Karpas-422 (cell line): ENCODE measurements around the gene ITPKB. TPM values are rescaled to one million over a fixed set of nuclear protein-coding genes. Genes with fewer than 3 reads are reported as not detected.

Experiments used
- DNase-seq: peaks from one replicate; pipeline ENCODE4 v3.0.0-alpha.2; 2015
- H2AFZ ChIP-seq: fragments of 200-600 bp; sonication (generic); 2 replicates; pipeline ENCODE4 v1.6.1; 2014; ENCODE audit warnings: antibody characterized with exemption, low read length, mixed read lengths
- H3K27ac ChIP-seq: fragments of 200-600 bp; sonication (generic); 2 replicates; pipeline ENCODE4 v1.5.1; 2014; ENCODE audit warnings: mild to moderate bottlenecking, low read length, moderate library complexity
- H3K27me3 ChIP-seq: fragments of 200-600 bp; sonication (generic); 2 replicates; pipeline ENCODE4 v1.6.1; 2014; ENCODE audit warnings: low read length, mixed read lengths
- H3K36me3 ChIP-seq: fragments of 200-600 bp; sonication (generic); 2 replicates; pipeline ENCODE4 v1.6.1; 2014; ENCODE audit warnings: low read length, mixed read lengths; ENCODE audit not compliant: insufficient read depth
- H3K4me1 ChIP-seq: fragments of 200-600 bp; sonication (generic); 2 replicates; pipeline ENCODE4 v1.6.1; 2014; ENCODE audit warnings: mild to moderate bottlenecking, low read length, mixed read lengths
- H3K4me2 ChIP-seq: fragments of 200-600 bp; sonication (generic); 2 replicates; pipeline ENCODE4 v1.6.1; 2014; ENCODE audit warnings: low read length, low read depth, mild to moderate bottlenecking; ENCODE audit not compliant: poor library complexity, severe bottlenecking
- H3K4me3 ChIP-seq: fragments of 200-600 bp; sonication (generic); 2 replicates; pipeline ENCODE4 v1.5.1; 2014; ENCODE audit warnings: mild to moderate bottlenecking, antibody characterized with exemption, low read length, mixed read lengths
- H3K79me2 ChIP-seq: fragments of 200-600 bp; sonication (generic); 2 replicates; pipeline ENCODE4 v1.6.1; 2014; ENCODE audit warnings: mild to moderate bottlenecking, low read length, mixed read lengths
- H3K9ac ChIP-seq: fragments of 200-600 bp; sonication (generic); 2 replicates; pipeline ENCODE4 v1.6.0; 2014; ENCODE audit warnings: low read length
- H3K9me2 ChIP-seq: fragments of 200-600 bp; sonication (generic), shearing (Covaris generic); replicated peaks from 2 replicates; pipeline ENCODE4 v1.6.0; 2014; ENCODE audit warnings: mild to moderate bottlenecking, low read length, moderate library complexity; ENCODE audit not compliant: insufficient read depth
- H3K9me3 ChIP-seq: fragments of 300-700, 200-600 bp; sonication (generic); 2 replicates; pipeline ENCODE4 v1.6.1; 2014; ENCODE audit warnings: low read length, mixed read lengths
- H4K20me1 ChIP-seq: fragments of 200-600 bp; sonication (generic); 2 replicates; pipeline ENCODE4 v1.6.1; 2014; ENCODE audit warnings: mild to moderate bottlenecking, antibody characterized with exemption, low read length, low read depth; ENCODE audit not compliant: insufficient read depth
- total RNA-seq: library from RNA; depleted of rRNA; stranded (reverse); fragments of >200 nt; shearing (Covaris generic); gene quantifications from 2 replicates; pipeline ENCODE4 v1.2.3, GENCODE V29; 2014; ENCODE audit warnings: low replicate concordance

ITPKB gene
- total RNA-seq, 1 experiment from 2014 or later: 79.0 TPM

DNA sequence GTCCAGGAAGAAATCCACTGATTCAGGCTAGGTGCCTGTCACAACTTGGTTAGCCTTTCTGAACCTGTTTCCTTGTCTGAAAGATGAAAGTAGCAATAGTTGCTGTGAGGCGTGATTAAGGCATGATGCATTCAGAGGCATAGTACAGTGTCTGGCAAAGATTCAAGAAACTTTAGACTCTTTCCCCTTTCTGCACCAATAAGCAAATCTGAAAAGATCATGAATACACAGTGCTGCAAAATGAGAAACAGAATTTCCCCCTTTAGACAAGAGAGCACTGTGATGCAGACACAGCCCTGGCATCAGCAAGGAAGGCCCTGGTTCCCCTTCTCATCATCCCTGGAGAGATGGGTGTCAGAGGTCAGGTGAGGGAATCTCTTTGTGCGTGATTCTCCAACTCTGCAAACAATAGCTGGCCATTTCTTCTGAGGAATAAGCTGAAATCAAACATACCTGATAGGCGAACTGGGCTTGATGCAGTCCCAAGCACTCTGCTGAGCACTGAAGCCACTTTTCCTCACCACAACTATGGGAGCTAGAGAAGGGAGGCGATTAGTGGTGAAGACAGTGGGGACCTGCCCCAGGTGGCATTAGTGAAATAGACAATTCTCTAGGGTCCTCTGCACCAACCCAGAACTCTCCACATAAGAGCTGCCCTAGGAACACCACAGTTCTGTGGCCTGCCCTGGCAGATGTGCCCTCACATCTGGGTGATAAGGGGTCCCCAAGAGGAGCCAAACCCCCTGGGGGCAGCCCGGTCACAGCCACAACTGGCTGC is 41.7 kb downstream of the ITPKB start:
- Histone ChIP-seq H3K27me3 (no peaks in the 10 kb centered on the region), H4K20me1 (peaks cover 22% of the 10 kb centered on the region), H3K4me2 (peak overlapping the region; percentile 76), H3K4me1 (peaks cover 99% of the 10 kb centered on the region), H3K9me3 (no peaks in the 10 kb centered on the region), H3K36me3 (peaks cover 24% of the 10 kb centered on the region), H3K9me2 (no peaks in the 10 kb centered on the region), H3K27ac (no peak overlapping the region), H2AFZ (no peak overlapping the region), H3K9ac (peak overlapping the region; percentile 70), H3K79me2 (peaks cover 65% of the 10 kb centered on the region), H3K4me3 (peak overlapping the region; percentile 47)
- peak; percentile 96 for DNase-seq

DNA sequence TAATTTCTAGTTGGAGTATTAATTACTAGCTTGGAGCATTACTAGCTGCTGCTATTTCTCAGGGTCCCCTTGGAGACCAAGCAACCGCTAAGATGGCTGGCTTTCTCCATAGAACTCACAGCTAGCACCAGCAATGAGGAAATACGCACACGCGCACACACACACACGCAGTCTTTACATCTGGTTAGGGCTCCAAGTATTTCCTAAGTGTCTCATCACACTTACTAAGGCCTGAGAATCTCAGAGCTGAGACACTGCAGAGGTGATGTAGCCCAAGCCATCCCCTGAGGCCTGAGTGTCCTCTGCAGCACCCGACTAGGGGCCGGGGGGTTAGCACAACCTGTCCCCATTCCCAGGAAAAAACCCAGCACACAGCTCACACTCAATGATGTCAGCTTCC is 42.5 kb downstream of the ITPKB start:
- H3K4me1 ChIP-seq: peaks cover 99% of the 10 kb centered on the region

DNA sequence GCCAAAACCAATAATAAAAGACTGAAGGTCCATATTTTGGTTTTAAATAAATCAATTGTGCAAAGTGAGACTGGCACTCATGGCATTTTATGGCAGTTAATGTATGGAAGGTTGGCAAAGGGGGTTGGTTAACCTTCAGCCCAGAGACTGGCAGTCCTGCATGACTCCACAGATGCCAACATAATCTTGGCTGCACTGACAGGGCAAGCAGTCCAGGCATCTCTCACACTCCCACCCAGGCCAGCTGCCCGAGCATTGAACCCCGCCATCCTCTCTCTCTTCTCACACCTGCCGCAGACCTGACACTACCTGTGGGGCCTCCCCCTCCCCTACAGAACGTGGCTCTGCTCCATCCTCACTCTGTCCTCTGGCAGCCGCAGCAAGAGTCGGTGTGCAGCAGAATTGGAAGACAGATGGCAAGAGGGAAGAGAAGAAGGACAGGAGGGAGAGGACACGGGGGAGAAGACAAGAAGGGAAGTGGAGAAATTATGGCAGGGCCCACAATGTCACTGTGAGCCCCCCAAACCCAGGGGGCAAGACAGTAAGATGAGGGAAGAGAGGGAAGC is 43.7 kb downstream of the ITPKB start:
- Histone ChIP-seq H3K4me3 (peak overlapping the region; percentile 47; the same call in 1 of the 2 replicates), H3K4me2 (peak overlapping the region; percentile 76), H3K27ac (no peak overlapping the region), H3K9ac (peak overlapping the region; percentile 70), H3K36me3 (peaks cover 34% of the 10 kb centered on the region), H3K79me2 (peaks cover 70% of the 10 kb centered on the region), H3K4me1 (peaks cover 100% of the 10 kb centered on the region), H3K9me3 (no peaks in the 10 kb centered on the region), H4K20me1 (peaks cover 18% of the 10 kb centered on the region; the same call in 1 of the 2 replicates), H3K9me2 (no peaks in the 10 kb centered on the region), H2AFZ (no peak overlapping the region), H3K27me3 (no peaks in the 10 kb centered on the region)
- DNase-seq: no peak

More for the DNA sequence above, 42.5 kb downstream of the ITPKB start:
- Histone ChIP-seq H3K4me3 (peak overlapping the region; percentile 47), H3K36me3 (peaks cover 24% of the 10 kb centered on the region), H3K9me2 (no peaks in the 10 kb centered on the region), H2AFZ (no peak overlapping the region), H4K20me1 (peaks cover 18% of the 10 kb centered on the region; the same call in 1 of the 2 replicates), H3K9me3 (no peaks in the 10 kb centered on the region), H3K27ac (no peak overlapping the region), H3K9ac (peak overlapping the region; percentile 70), H3K79me2 (peaks cover 67% of the 10 kb centered on the region), H3K27me3 (no peaks in the 10 kb centered on the region), H3K4me2 (peak overlapping the region; percentile 76)
- DNase-seq: no peak

DNA sequence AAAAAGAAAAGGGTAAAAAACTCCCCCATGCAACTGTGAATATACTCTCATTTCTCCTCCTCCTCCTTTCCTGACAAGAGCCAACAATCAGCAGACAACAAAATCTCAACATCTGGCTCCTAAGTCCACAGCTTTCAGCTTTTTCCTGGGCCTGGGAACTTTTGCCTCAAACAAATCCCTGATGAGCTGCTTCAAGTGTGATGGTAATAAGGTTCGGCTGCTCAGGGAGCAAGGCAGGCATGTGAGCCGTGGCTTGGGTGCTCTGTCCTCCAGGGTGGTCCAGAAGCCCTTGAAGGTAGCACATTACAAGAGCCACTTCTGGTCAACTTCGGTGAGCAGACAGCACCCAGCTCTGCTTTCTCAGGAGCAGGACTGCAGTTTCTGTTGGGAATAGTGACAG is 46.3 kb downstream of the ITPKB start:
- no peaks in the 10 kb centered on the region for H3K9me2 ChIP-seq
- peaks cover 100% of the 10 kb centered on the region for H3K4me1 ChIP-seq
- no peak overlapping the region for H2AFZ ChIP-seq
- DNase-seq: no peak
- H3K9ac ChIP-seq: peak overlapping the region; percentile 74
- H4K20me1 ChIP-seq: peaks cover 8% of the 10 kb centered on the region; the same call in 1 of the 2 replicates
- peak overlapping the region; percentile 76 for H3K4me2 ChIP-seq
- peaks cover 84% of the 10 kb centered on the region for H3K79me2 ChIP-seq
- no peak overlapping the region for H3K27ac ChIP-seq
- no peak overlapping the region; the same call in 1 of the 2 replicates for H3K4me3 ChIP-seq
- no peaks in the 10 kb centered on the region for H3K9me3 ChIP-seq
- no peaks in the 10 kb centered on the region for H3K27me3 ChIP-seq
- peaks cover 34% of the 10 kb centered on the region for H3K36me3 ChIP-seq

DNA sequence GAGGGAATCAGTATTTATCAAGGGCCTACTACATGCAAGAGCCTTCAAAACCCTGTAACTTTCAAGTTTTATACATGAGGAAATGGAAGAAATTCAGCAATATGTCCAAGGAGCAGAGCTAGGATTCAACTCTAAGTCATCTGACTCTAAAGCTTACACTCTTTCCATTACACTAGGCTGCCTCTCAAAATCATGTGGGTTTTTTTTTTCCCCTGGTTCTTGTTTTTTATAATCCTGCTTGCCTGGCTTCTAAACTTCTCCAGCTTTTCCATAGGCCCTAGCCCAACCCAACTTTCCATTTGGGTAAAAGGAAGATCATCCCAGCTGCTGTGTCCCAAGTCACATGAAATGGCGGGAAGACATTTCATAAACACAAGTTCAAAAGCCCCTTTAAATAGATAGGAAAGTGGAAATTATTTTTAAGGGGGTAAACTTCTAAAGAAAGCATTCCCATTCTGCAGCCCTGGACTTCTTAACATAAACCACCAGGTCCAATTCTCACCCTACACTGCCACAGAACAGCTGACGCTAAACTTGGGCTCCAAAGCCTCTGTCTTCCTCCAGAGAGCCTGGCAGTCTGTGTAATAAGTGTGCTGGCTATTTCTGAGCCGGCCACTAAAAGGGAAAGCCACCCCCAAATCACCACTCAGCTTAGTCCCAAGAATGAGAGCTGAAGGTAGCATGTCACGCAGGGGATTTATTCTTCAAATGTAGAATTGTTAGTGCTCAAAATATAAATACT is 46.9 kb downstream of the ITPKB start:
- Histone ChIP-seq H3K4me3 (peak overlapping the region; percentile 39; the same call in 1 of the 2 replicates), H3K4me2 (peak overlapping the region; percentile 76), H2AFZ (no peak overlapping the region), H3K9me2 (no peaks in the 10 kb centered on the region), H4K20me1 (peaks cover 10% of the 10 kb centered on the region; the same call in 1 of the 2 replicates), H3K9ac (peak overlapping the region; percentile 74), H3K27ac (no peak overlapping the region), H3K79me2 (peaks cover 87% of the 10 kb centered on the region), H3K9me3 (no peaks in the 10 kb centered on the region), H3K4me1 (peaks cover 100% of the 10 kb centered on the region), H3K27me3 (no peaks in the 10 kb centered on the region), H3K36me3 (peaks cover 34% of the 10 kb centered on the region)
- DNase-seq: no peak

DNA sequence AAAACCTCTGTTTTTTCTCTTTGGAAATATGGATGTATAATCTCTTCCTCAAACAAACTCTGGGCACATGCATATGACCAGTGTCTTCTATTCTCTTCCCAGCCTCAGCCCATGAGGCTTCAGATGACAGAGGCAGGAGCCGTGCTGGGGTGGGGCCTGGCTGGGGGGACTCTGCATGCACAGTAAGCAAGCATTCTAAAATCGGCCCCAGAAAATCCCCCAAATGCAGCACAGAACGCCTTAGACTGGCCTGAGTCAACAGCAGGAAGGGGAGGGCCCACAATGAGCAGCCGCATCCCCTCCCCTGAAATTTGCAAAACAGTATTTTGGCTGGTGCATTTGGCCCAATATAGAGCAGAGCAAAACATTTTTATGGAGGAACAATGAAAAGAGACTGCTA is 47.8 kb downstream of the ITPKB start:
- H3K9me2 ChIP-seq: no peaks in the 10 kb centered on the region
- H4K20me1 ChIP-seq: peaks cover 10% of the 10 kb centered on the region; the same call in 1 of the 2 replicates
- no peaks in the 10 kb centered on the region for H3K27me3 ChIP-seq
- H3K4me1 ChIP-seq: peaks cover 100% of the 10 kb centered on the region
- peaks cover 29% of the 10 kb centered on the region for H3K36me3 ChIP-seq
- DNase-seq: peak; percentile 73
- peak overlapping the region; percentile 74 for H3K9ac ChIP-seq
- no peaks in the 10 kb centered on the region for H3K9me3 ChIP-seq
- H3K79me2 ChIP-seq: peaks cover 84% of the 10 kb centered on the region
- no peak overlapping the region for H2AFZ ChIP-seq
- H3K4me2 ChIP-seq: peak overlapping the region; percentile 76
- H3K27ac ChIP-seq: no peak overlapping the region
- peak overlapping the region; percentile 39; the same call in 1 of the 2 replicates for H3K4me3 ChIP-seq

DNA sequence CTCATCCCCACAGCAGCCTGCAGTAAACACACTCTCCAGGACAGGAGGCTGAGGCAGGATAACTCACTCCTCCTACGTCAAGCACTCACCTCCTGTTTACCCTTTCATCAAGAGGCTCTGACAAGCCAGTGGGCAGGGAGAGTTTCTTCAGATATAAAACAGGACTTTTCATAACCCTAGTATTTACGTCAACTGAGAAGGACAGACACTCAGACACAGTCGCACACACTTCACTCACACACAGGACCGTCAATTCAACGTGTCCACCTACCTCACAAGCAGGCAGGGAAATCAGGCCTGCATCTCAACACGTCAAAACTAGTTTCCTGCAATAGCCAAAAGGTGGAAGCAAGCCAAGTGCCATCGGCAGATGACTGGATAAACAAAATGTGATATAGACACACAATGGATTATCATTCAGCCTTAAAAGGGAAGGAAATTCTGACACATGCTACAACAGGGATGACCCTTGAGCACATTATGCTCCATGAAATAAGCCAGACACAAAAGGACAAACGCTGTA is 48.6 kb downstream of the ITPKB start:
- Histone ChIP-seq H2AFZ (no peak overlapping the region), H3K79me2 (peaks cover 84% of the 10 kb centered on the region), H3K4me2 (peak overlapping the region; percentile 76), H3K9me3 (no peaks in the 10 kb centered on the region), H3K9ac (peak overlapping the region; percentile 74), H3K4me3 (peak overlapping the region; percentile 39; the same call in 1 of the 2 replicates), H3K4me1 (peaks cover 100% of the 10 kb centered on the region), H4K20me1 (peaks cover 10% of the 10 kb centered on the region; the same call in 1 of the 2 replicates), H3K36me3 (peaks cover 30% of the 10 kb centered on the region), H3K27me3 (no peaks in the 10 kb centered on the region), H3K9me2 (no peaks in the 10 kb centered on the region), H3K27ac (no peak overlapping the region)
- no peak for DNase-seq
